HG02852 (cell line): Measurements from ENCODE around the gene AGAP5.
"Not testable (repeated sequence)": the region's sequence is repeated elsewhere in the genome, so short reads cannot be mapped to it uniquely, and the experiment has no call there.

Experiments used
- ATAC-seq: cut with Tn5 transposase; IDR thresholded peaks from one replicate; pipeline ENCODE4 v1.9.1; 2021; ENCODE audit warnings: mild to moderate bottlenecking, moderate library complexity; ENCODE audit not compliant: unreplicated experiment

AGAP5 gene

GRCh38 chr10:73697675-73698159, at the start of gene AGAP5:
Gene AGAP5, minus strand, starts transcription at chr10:73698109. Its CDS starts 354 bp downstream, at chr10:73697755.
- not testable (repeated sequence) for ATAC-seq

- no peak for ATAC-seq
Measured at GRCh38 chr10:73746721-73747120, 48.8 kb upstream of the AGAP5 start.

- peak; percentile 31 for ATAC-seq
Measured at GRCh38 chr10:73744664-73744975, 46.7 kb upstream of the AGAP5 start.

- ATAC-seq, result peak; percentile 88
Measured at GRCh38 chr10:73743905-73744663, 46.2 kb upstream of the AGAP5 start, which contains the start of gene SEC24C. Gene SEC24C, plus strand, starts transcription at chr10:73744372. Its CDS starts 2,461 bp downstream, at chr10:73746833.

- ATAC-seq, result no peak
Measured at GRCh38 chr10:73743327-73743904, 45.5 kb upstream of the AGAP5 start.

- ATAC-seq, result no peak
Measured at GRCh38 chr10:73742454-73742734, 44.5 kb upstream of the AGAP5 start.

GRCh38 chr10:73740501-73741254, 42.8 kb upstream of the AGAP5 start:
- ATAC-seq, result not testable (repeated sequence)

GRCh38 chr10:73734796-73735305, 36.9 kb upstream of the AGAP5 start:
- no peak for ATAC-seq

- ATAC-seq, result no peak
Measured at GRCh38 chr10:73734028-73734720, 36.3 kb upstream of the AGAP5 start.

- ATAC-seq, result no peak
Measured at GRCh38 chr10:73732931-73733623, 35.2 kb upstream of the AGAP5 start.

- ATAC-seq, result no peak
Measured at GRCh38 chr10:73732426-73732825, 34.5 kb upstream of the AGAP5 start.

GRCh38 chr10:73731588-73732375, 33.9 kb upstream of the AGAP5 start:
- ATAC-seq, result no peak

GRCh38 chr10:73730153-73730906, 32.4 kb upstream of the AGAP5 start:
- ATAC-seq, result peak; percentile 85

- ATAC-seq, result not testable (repeated sequence)
Measured at GRCh38 chr10:73729781-73730152, 31.9 kb upstream of the AGAP5 start.

- no peak for ATAC-seq
Measured at GRCh38 chr10:73723516-73723915, 25.6 kb upstream of the AGAP5 start.

GRCh38 chr10:73720561-73720960, 22.7 kb upstream of the AGAP5 start:
- ATAC-seq, result not testable (repeated sequence)

- ATAC-seq, result no peak
Measured at GRCh38 chr10:73717556-73717955, 19.6 kb upstream of the AGAP5 start.

GRCh38 chr10:73716251-73716650, 18.3 kb upstream of the AGAP5 start:
- no peak for ATAC-seq
